Transverse colon (tissue), 4 donors: ENCODE results near the gene EYS. TPM values are rescaled to one million over a fixed set of nuclear protein-coding genes. Genes with fewer than 3 reads are reported as not detected.

ENCODE experiments used
- DNase-seq: peaks from one replicate; pipeline ENCODE4 v3.0.0-alpha.2; 2019
- H3K27ac ChIP-seq, 4 donors: fragments of 200-600 bp; sonication (generic); 2 replicates each; pipeline ENCODE4 v1.5.1; 2016 to 2018; ENCODE audit warnings: inconsistent platforms in 4 of 4
- H3K27me3 ChIP-seq: fragments of 200-600 bp; sonication (generic); 2 replicates; pipeline ENCODE4 v1.5.1; 2017; ENCODE audit warnings: inconsistent platforms
- H3K36me3 ChIP-seq, 4 donors: fragments of 200-600 bp; sonication (generic); 2 replicates each; pipeline ENCODE4 v1.5.1; 2017 to 2019; ENCODE audit warnings: inconsistent platforms in 4 of 4
- H3K4me1 ChIP-seq, 4 donors: fragments of 200-600 bp; sonication (generic); 2 replicates each; pipeline ENCODE4 v1.5.1; 2017 to 2020; ENCODE audit warnings: inconsistent platforms in 4 of 4
- H3K4me3 ChIP-seq, 4 donors: fragments of 200-600 bp; sonication (generic); 1 replicate in 1 of 4; 2 replicates in 3 of 4; pipeline versions ENCODE4 v1.5.1 to v1.6.1; 2017 to 2019; ENCODE audit warnings: inconsistent platforms in 4 of 4
- H3K9me3 ChIP-seq, 2 donors: fragments of 200-600 bp; sonication (generic); 2 replicates each; pipeline ENCODE4 v1.5.1; 2017 to 2019; ENCODE audit warnings: inconsistent platforms in 2 of 2
- EP300 ChIP-seq: sonication (generic); formaldehyde crosslinking; IDR thresholded peaks from one replicate; pipeline ENCODE4 v1.6.1; 2017; ENCODE audit warnings: antibody characterized with exemption, low read depth
- POLR2A ChIP-seq: fragments of 450-650 bp; IDR thresholded peaks from one replicate; pipeline ENCODE4 v1.6.1; 2016; ENCODE audit warnings: antibody characterized with exemption, mild to moderate bottlenecking, moderate library complexity
- POLR2AphosphoS5 ChIP-seq, 3 donors: sonication (generic); formaldehyde crosslinking; IDR thresholded peaks; one replicate each; pipeline ENCODE4 v1.6.1; 2016; ENCODE audit warnings: antibody characterized with exemption in 3 of 3
- WGBS, 2 donors: methylation state at CpG; one replicate each; pipeline ENCODE4 v1.1.5; 2018; ENCODE audit warnings: low coverage in 1 of 2; 5-methylcytosine and 5-hydroxymethylcytosine counted together
- in situ Hi-C, 4 donors: fragments of 200-750 bp; cut with MboI; loops; one replicate each; pipeline versions ENCODE4 v1.15.0 to v1.15.1; 2017; ENCODE audit warnings: low sequenced_read_pairs in 3 of 4, low pct_ligation_motif_present in 1 of 4, low pct_unique_long_range_greater_than_20kb in 1 of 4
- intact Hi-C: fragments of 100-400 bp; cut with DNase I; formaldehyde crosslinking; loops from one replicate; pipeline ENCODE4 v1.15.1; 2023; ENCODE audit warnings: low total_unique reads
- total RNA-seq, 4 donors: library from RNA; depleted of rRNA; stranded (reverse); fragments of >200 nt; gene quantifications; one replicate each; pipeline ENCODE4 v1.1.0, GENCODE V29; 2016
- TF ChIP-seq, protein P1 (sequence below), 5 experiments: fragments of 200-600 bp in 3 of 5; fragments of 450-650 bp in 2 of 5; sonication (generic) in 3 of 5; IDR thresholded peaks; 1 replicate in 2 of 5; 2 replicates in 3 of 5; pipeline ENCODE4 v1.5.1; 2016 to 2017; ENCODE audit warnings: antibody characterized with exemption in 5 of 5, inconsistent platforms in 3 of 5, mild to moderate bottlenecking in 2 of 5, moderate library complexity in 1 of 5

Gene EYS
- total RNA-seq, 4 donors from 2014 or later = 0.41 TPM; not detected in 3

- in situ Hi-C loops = no loop called here
Observed at GRCh38 chr6:63813566-63814120, 1893.4 kb downstream of the EYS start.

DNA sequence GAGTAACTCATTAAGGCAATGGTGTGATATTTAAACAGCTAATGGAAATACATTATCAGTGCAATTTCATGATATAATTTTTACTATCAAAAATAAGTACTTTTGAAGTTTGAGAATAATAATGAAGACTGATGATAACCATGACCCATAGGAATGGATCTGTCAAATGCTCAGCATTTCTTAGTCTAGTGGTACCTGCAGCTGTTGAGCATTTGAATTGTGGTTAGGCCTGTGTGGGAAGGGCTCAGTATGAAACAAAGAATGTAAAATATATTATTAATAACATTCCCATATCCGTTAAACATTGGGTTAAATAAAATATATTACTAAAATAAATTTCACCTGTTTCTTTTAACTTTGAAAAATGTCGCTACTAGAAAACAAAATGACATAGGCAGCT, 1898.5 kb downstream of the EYS start:
- in situ Hi-C loops = no loop called here
- intact Hi-C loops = no loop called here
- whole genome bisulfite sequencing, 2 donors = 44 to 70% methylated on average over 2 of the region's 2 CpGs

More at GRCh38 chr6:63813566-63814120, 1893.4 kb downstream of the EYS start:
- no peak for DNase-seq
- 76 to 81% methylated on average over 5 of the region's 5 CpGs for WGBS, 2 donors
- Histone ChIP-seq H3K27ac (no peak overlapping the region), H3K4me3 (no peak overlapping the region), H3K9me3 (no peaks in the 10 kb centered on the region), H3K27me3 (no peaks in the 10 kb centered on the region), H3K4me1 (no peaks in the 10 kb centered on the region), H3K36me3 (no peaks in the 10 kb centered on the region)
- TF ChIP-seq, protein P1, sequence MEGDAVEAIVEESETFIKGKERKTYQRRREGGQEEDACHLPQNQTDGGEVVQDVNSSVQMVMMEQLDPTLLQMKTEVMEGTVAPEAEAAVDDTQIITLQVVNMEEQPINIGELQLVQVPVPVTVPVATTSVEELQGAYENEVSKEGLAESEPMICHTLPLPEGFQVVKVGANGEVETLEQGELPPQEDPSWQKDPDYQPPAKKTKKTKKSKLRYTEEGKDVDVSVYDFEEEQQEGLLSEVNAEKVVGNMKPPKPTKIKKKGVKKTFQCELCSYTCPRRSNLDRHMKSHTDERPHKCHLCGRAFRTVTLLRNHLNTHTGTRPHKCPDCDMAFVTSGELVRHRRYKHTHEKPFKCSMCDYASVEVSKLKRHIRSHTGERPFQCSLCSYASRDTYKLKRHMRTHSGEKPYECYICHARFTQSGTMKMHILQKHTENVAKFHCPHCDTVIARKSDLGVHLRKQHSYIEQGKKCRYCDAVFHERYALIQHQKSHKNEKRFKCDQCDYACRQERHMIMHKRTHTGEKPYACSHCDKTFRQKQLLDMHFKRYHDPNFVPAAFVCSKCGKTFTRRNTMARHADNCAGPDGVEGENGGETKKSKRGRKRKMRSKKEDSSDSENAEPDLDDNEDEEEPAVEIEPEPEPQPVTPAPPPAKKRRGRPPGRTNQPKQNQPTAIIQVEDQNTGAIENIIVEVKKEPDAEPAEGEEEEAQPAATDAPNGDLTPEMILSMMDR (IDR thresholded peaks at IDR 0.05) = no peak
- TF ChIP-seq POLR2A = no peak
- no peak for TF ChIP-seq EP300
- no peak for TF ChIP-seq POLR2AphosphoS5 (IDR thresholded peaks at IDR 0.05)
- intact Hi-C loops = no loop called here

DNA sequence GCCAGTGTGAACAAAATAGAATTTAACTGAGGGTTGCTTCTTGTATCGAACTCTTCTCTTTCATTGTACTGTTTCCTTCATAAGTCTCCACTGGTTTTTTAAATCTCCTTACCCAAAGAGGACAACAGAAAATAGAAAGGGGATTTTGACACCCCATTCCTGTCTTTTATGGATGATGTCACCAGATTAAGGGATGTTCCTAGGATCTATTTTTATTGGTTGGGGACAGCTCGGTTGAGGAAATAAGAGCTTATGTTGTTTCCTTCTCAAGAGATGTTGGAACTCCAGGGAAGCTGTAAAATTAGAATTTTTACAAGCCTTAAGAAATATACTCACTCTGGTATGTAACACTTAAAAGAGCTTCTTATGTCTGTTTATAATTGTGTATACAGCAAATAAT, 1900.0 kb downstream of the EYS start:
- TF ChIP-seq, protein P1 (IDR thresholded peaks at IDR 0.05) = no peak
- TF ChIP-seq POLR2AphosphoS5 (IDR thresholded peaks at IDR 0.05) (no peak), POLR2A (no peak), EP300 (no peak)
- intact Hi-C loops = no loop called here
- WGBS, 2 donors = 62 to 69% methylated on average over 2 of the region's 2 CpGs

More for the DNA sequence above, 1898.5 kb downstream of the EYS start:
- H3K27me3 ChIP-seq = no peaks in the 10 kb centered on the region
- no peaks in the 10 kb centered on the region for H3K36me3 ChIP-seq
- no peak overlapping the region for H3K27ac ChIP-seq
- H3K4me1 ChIP-seq = peaks cover 0 to 17% (median 4%) of the 10 kb centered on the region in 4 donors
- no peak for TF ChIP-seq EP300
- TF ChIP-seq, protein P1 (IDR thresholded peaks at IDR 0.05) = no peak
- TF ChIP-seq POLR2AphosphoS5 (IDR thresholded peaks at IDR 0.05) = no peak
- no peak for TF ChIP-seq POLR2A
- DNase-seq = no peak
- H3K4me3 ChIP-seq = no peak overlapping the region
- no peaks in the 10 kb centered on the region for H3K9me3 ChIP-seq

DNA sequence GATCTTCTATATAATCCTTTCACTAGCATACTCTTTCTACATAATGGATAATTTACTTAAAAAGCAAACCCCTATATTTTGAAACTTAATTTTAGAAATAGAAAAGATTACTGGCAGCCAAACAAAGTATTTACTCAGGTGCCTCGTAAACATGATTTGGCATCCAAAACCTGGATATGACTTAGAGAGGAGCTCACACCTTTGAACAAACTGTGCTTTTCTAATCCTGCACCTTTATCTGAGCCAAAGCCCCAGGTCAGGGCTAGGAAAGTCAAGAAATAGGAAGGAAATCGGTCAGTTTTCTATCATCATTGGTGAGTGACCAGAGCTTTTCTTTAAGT, 1900.5 kb downstream of the EYS start:
- 68 to 70% methylated on average over 1 to 2 of the region's 2 CpGs for WGBS, 2 donors
- Histone ChIP-seq H3K9me3 (no peaks in the 10 kb centered on the region), H3K4me3 (no peak overlapping the region), H3K4me1 (peaks cover 0 to 17% (median 4%) of the 10 kb centered on the region in 4 donors), H3K27ac (peak overlapping the region in 1 of 4 donors; percentile 47), H3K27me3 (no peaks in the 10 kb centered on the region), H3K36me3 (no peaks in the 10 kb centered on the region)
- DNase-seq = no peak
- in situ Hi-C loops (no loop called here), intact Hi-C loops (no loop called here)
- TF ChIP-seq POLR2AphosphoS5 (IDR thresholded peaks at IDR 0.05) (no peak), POLR2A (no peak), EP300 (no peak)
- TF ChIP-seq, protein P1 (IDR thresholded peaks at IDR 0.05) = no peak

More for the DNA sequence above, 1900.0 kb downstream of the EYS start:
- Histone ChIP-seq H3K36me3 (no peaks in the 10 kb centered on the region), H3K27ac (peak overlapping the region in 1 of 4 donors; percentile 47), H3K9me3 (no peaks in the 10 kb centered on the region), H3K27me3 (no peaks in the 10 kb centered on the region), H3K4me3 (no peak overlapping the region), H3K4me1 (peaks cover 0 to 17% (median 4%) of the 10 kb centered on the region in 4 donors)
- in situ Hi-C loops = no loop called here
- no peak for DNase-seq
